ENCODE results near the gene METTL22.

The METTL22 gene

GRCh38 chr16:8661703-8662102 lies 40.2 kb downstream of the METTL22 start:
- H3K27ac ChIP-seq (replicated peaks): no peak overlapping the region
- no peak for TF ChIP-seq SPI1 (IDR thresholded peaks at IDR 0.05; ENCODE audit: borderline replicate concordance, low read depth)
- no peak for TF ChIP-seq GABPA (IDR thresholded peaks at IDR 0.05; ENCODE audit: low read depth)
- H3K4me3 ChIP-seq (replicated peaks; ENCODE audit: insufficient read depth, low read length): no peak overlapping the region
- no peak for DNase-seq (ENCODE audit: low read depth in 1 of 2, low spot score in 1 of 2)
- no peaks in the 10 kb centered on the region for H3K27me3 ChIP-seq (ENCODE audit: insufficient read depth, poor library complexity, severe bottlenecking)

- Histone ChIP-seq H3K4me3 (replicated peaks; ENCODE audit: insufficient read depth, low read length) (no peak overlapping the region), H3K27me3 (ENCODE audit: insufficient read depth, poor library complexity, severe bottlenecking) (no peaks in the 10 kb centered on the region), H3K27ac (replicated peaks) (no peak overlapping the region)
- DNase-seq (ENCODE audit: low read depth in 1 of 2, low spot score in 1 of 2): no peak
- no peak for TF ChIP-seq CTCF (IDR thresholded peaks at IDR 0.05; ENCODE audit: insufficient read depth, low read length)
- TF ChIP-seq GABPA (IDR thresholded peaks at IDR 0.05; ENCODE audit: low read depth): no peak
- TF ChIP-seq REST (IDR thresholded peaks at IDR 0.05; ENCODE audit: insufficient replicate concordance, low read depth): no peak
- no peak for TF ChIP-seq POLR2AphosphoS5 (IDR thresholded peaks at IDR 0.05; ENCODE audit: low read depth)
- no peak for TF ChIP-seq SPI1 (IDR thresholded peaks at IDR 0.05; ENCODE audit: borderline replicate concordance, low read depth)
Observed at GRCh38 chr16:8663192-8664089, 41.9 kb downstream of the METTL22 start.

GRCh38 chr16:8665529-8665928 lies 44.0 kb downstream of the METTL22 start:
- no peaks in the 10 kb centered on the region for H3K27me3 ChIP-seq (ENCODE audit: insufficient read depth, poor library complexity, severe bottlenecking)
- TF ChIP-seq REST (IDR thresholded peaks at IDR 0.05; ENCODE audit: insufficient replicate concordance, low read depth) (no peak), POLR2AphosphoS5 (IDR thresholded peaks at IDR 0.05; ENCODE audit: low read depth) (no peak), CTCF (IDR thresholded peaks at IDR 0.05; ENCODE audit: insufficient read depth, low read length) (no peak), GABPA (IDR thresholded peaks at IDR 0.05; ENCODE audit: low read depth) (no peak), SPI1 (IDR thresholded peaks at IDR 0.05; ENCODE audit: borderline replicate concordance, low read depth) (no peak)
- H3K4me3 ChIP-seq (replicated peaks; ENCODE audit: insufficient read depth, low read length): no peak overlapping the region
- no peak for DNase-seq (ENCODE audit: low read depth in 1 of 2, low spot score in 1 of 2)
- H3K27ac ChIP-seq (replicated peaks): no peak overlapping the region

- DNase-seq (ENCODE audit: low read depth in 1 of 2, low spot score in 1 of 2): no peak
- no peaks in the 10 kb centered on the region for H3K27me3 ChIP-seq (ENCODE audit: insufficient read depth, poor library complexity, severe bottlenecking)
- H3K4me3 ChIP-seq (replicated peaks; ENCODE audit: insufficient read depth, low read length): no peak overlapping the region
- TF ChIP-seq POLR2AphosphoS5 (IDR thresholded peaks at IDR 0.05; ENCODE audit: low read depth) (no peak), REST (IDR thresholded peaks at IDR 0.05; ENCODE audit: insufficient replicate concordance, low read depth) (peak; percentile 88), SPI1 (IDR thresholded peaks at IDR 0.05; ENCODE audit: borderline replicate concordance, low read depth) (no peak)
- no peak overlapping the region for H3K27ac ChIP-seq (replicated peaks)
Observed at GRCh38 chr16:8667492-8667891, 46.0 kb downstream of the METTL22 start.
